Peyer's patch (tissue), 4 donors: ENCODE measurements around the gene SLC5A2. TPM values are rescaled to one million over a fixed set of nuclear protein-coding genes. Genes with fewer than 3 reads are reported as not detected.

ENCODE experiments used
- DNase-seq, 3 donors: peaks; one replicate each; pipeline ENCODE4 v3.0.0-alpha.2; 2017 to 2019
- H3K27ac ChIP-seq, 4 donors: fragments of 200-600 bp; sonication (generic); one replicate each; pipeline ENCODE4 v1.5.1; 2016 to 2019
- H3K27me3 ChIP-seq, 2 donors: fragments of 200-600 bp; sonication (generic); one replicate each; pipeline ENCODE4 v1.5.1; 2019
- H3K36me3 ChIP-seq, 3 donors: fragments of 200-600 bp; sonication (generic); one replicate each; pipeline ENCODE4 v1.5.1; 2016 to 2019
- H3K4me1 ChIP-seq, 4 donors: fragments of 200-600 bp; sonication (generic); one replicate each; pipeline ENCODE4 v1.5.1; 2016 to 2019
- H3K4me3 ChIP-seq, 4 donors: fragments of 200-600 bp; sonication (generic); 1 replicate in 3 of 4; 2 replicates in 1 of 4; pipeline ENCODE4 v1.5.1; 2016 to 2019; ENCODE audit warnings: mild to moderate bottlenecking in 1 of 4
- H3K9me3 ChIP-seq, 4 donors: fragments of 200-600 bp; sonication (generic); one replicate each; pipeline ENCODE4 v1.5.1; 2016 to 2019; ENCODE audit warnings: mild to moderate bottlenecking in 1 of 4
- CTCF ChIP-seq, 6 experiments: fragments of 450-650 bp in 4 of 6; fragments of 200-600 bp in 2 of 6; sonication (generic) in 1 of 6; IDR thresholded peaks; one replicate each; pipeline ENCODE4 v1.5.1; 2017 to 2019; ENCODE audit warnings: antibody characterized with exemption in 6 of 6, mild to moderate bottlenecking in 3 of 6, moderate library complexity in 1 of 6
- POLR2A ChIP-seq, 2 donors: fragments of 450-650 bp; IDR thresholded peaks; one replicate each; pipeline ENCODE4 v1.5.1; 2017; ENCODE audit warnings: antibody characterized with exemption in 2 of 2, mild to moderate bottlenecking in 2 of 2, moderate library complexity in 2 of 2
- total RNA-seq, 4 donors: library from RNA; depleted of rRNA; stranded (reverse); fragments of >200 nt; gene quantifications; one replicate each; pipeline ENCODE4 v1.1.0, GENCODE V29; 2016

SLC5A2 gene
- total RNA-seq, 4 donors from 2014 or later, result 0.94 to 5.4 (median 2.4) TPM; not detected in 1

- H3K27ac ChIP-seq, result no peak overlapping the region
- no peaks in the 10 kb centered on the region for H3K36me3 ChIP-seq
- no peak for TF ChIP-seq POLR2A (IDR thresholded peaks at IDR 0.05)
- no peak for TF ChIP-seq CTCF (IDR thresholded peaks at IDR 0.05)
- H3K4me3 ChIP-seq, result no peak overlapping the region
- no peaks in the 10 kb centered on the region for H3K4me1 ChIP-seq
- H3K9me3 ChIP-seq, result no peaks in the 10 kb centered on the region
- DNase-seq, result no peak
- H3K27me3 ChIP-seq, result no peaks in the 10 kb centered on the region
Measured at GRCh38 chr16:31531096-31531495, 48.2 kb downstream of the SLC5A2 start.

- peaks cover 0 to under 1% (median 0%) of the 10 kb centered on the region in 4 donors for H3K4me1 ChIP-seq
- no peaks in the 10 kb centered on the region for H3K9me3 ChIP-seq
- H3K4me3 ChIP-seq, result no peak overlapping the region
- no peaks in the 10 kb centered on the region for H3K27me3 ChIP-seq
- DNase-seq, result no peak
- no peak overlapping the region for H3K27ac ChIP-seq
- no peak for TF ChIP-seq POLR2A (IDR thresholded peaks at IDR 0.05)
- no peak for TF ChIP-seq CTCF (IDR thresholded peaks at IDR 0.05)
- no peaks in the 10 kb centered on the region for H3K36me3 ChIP-seq
Measured at GRCh38 chr16:31532120-31532519, 49.2 kb downstream of the SLC5A2 start.

- H3K9me3 ChIP-seq, result no peaks in the 10 kb centered on the region
- H3K27me3 ChIP-seq, result peaks cover 0 to 6% of the 10 kb centered on the region in 2 donors
- no peak for DNase-seq
- H3K27ac ChIP-seq, result no peak overlapping the region
- no peaks in the 10 kb centered on the region for H3K36me3 ChIP-seq
- TF ChIP-seq POLR2A (IDR thresholded peaks at IDR 0.05) (no peak), CTCF (IDR thresholded peaks at IDR 0.05) (no peak)
- H3K4me3 ChIP-seq, result no peak overlapping the region
- peaks cover 0 to 7% (median 0%) of the 10 kb centered on the region in 4 donors for H3K4me1 ChIP-seq
Measured at GRCh38 chr16:31532896-31533295, 50.0 kb downstream of the SLC5A2 start.

GRCh38 chr16:31535737-31536136, 52.8 kb downstream of the SLC5A2 start:
- no peak for DNase-seq
- Histone ChIP-seq H3K9me3 (peaks cover 0 to 6% (median 0%) of the 10 kb centered on the region in 4 donors), H3K36me3 (no peaks in the 10 kb centered on the region), H3K27ac (no peak overlapping the region), H3K27me3 (peaks cover 0 to 6% of the 10 kb centered on the region in 2 donors), H3K4me3 (no peak overlapping the region), H3K4me1 (peaks cover 0 to 7% (median 0%) of the 10 kb centered on the region in 4 donors)
- TF ChIP-seq CTCF (IDR thresholded peaks at IDR 0.05) (no peak), POLR2A (IDR thresholded peaks at IDR 0.05) (no peak)

GRCh38 chr16:31536804-31537361, 54.0 kb downstream of the SLC5A2 start:
- TF ChIP-seq POLR2A (IDR thresholded peaks at IDR 0.05) (no peak), CTCF (IDR thresholded peaks at IDR 0.05) (no peak)
- Histone ChIP-seq H3K27me3 (peaks cover 0 to 6% of the 10 kb centered on the region in 2 donors), H3K9me3 (peaks cover 0 to 6% (median 0%) of the 10 kb centered on the region in 4 donors), H3K27ac (no peak overlapping the region), H3K4me3 (peak overlapping the region in 2 of 4 donors; percentile 43 to 51), H3K36me3 (no peaks in the 10 kb centered on the region), H3K4me1 (peaks cover 0 to 7% (median 0%) of the 10 kb centered on the region in 4 donors)
- DNase-seq, result no peak
